PC-3 (cell line): ENCODE data around the gene HES2. TPM values are rescaled to one million over a fixed set of nuclear protein-coding genes. Genes with fewer than 3 reads are reported as not detected.
A peak's percentile ranks its signal among the peaks of the same experiment; 100 is the strongest.

ENCODE experiments used
- ATAC-seq: fragments of 200-7000 bp; cut with Tn5 transposase; 2 replicates; pipeline ENCODE4 v1.9.1; 2020; ENCODE audit warnings: mild to moderate bottlenecking, moderate library complexity
- BruUV-seq: library from RNA; stranded (reverse); fragments of 400-500 nt; replicated peaks from 2 replicates; lab custom pipeline; 2021; lab: Mats Ljungman, UMichigan
- CTCF ChIA-PET: fragments of 300-600 bp; sonication (Branson Sonifier 250); formaldehyde crosslinking; loops from one replicate; lab custom pipeline; 2022; ENCODE audit warnings: antibody characterized with exemption; lab: Charles Lee
- POLR2A ChIA-PET: fragments of 300-600 bp; sonication (Branson Sonifier 250); formaldehyde crosslinking; loops from one replicate; lab custom pipeline; 2022; ENCODE audit warnings: antibody characterized with exemption; ENCODE audit not compliant: unreplicated experiment; lab: Charles Lee
- DNase-seq: peaks from one replicate; pipeline ENCODE4 v3.0.0-alpha.2; 2015
- H2AFZ ChIP-seq: fragments of 300-600 bp; sonication (generic); 2 replicates; pipeline ENCODE4 v1.6.0; 2016; ENCODE audit warnings: antibody characterized with exemption, low read length
- H3F3A ChIP-seq: fragments of 300-600 bp; sonication (generic); one replicate; pipeline ENCODE4 v1.6.0; 2017; ENCODE audit warnings: antibody characterized with exemption, low read length, control low read depth, mild to moderate bottlenecking; ENCODE audit not compliant: unreplicated experiment
- H3K27ac ChIP-seq: fragments of 300-600 bp; sonication (generic); 2 replicates; pipeline ENCODE4 v1.5.1; 2016; ENCODE audit warnings: mild to moderate bottlenecking, low read length
- H3K27me3 ChIP-seq: fragments of 300-600 bp; sonication (generic); 2 replicates; pipeline ENCODE4 v1.6.1; 2016; ENCODE audit warnings: low read length, mixed read lengths
- H3K36me3 ChIP-seq: fragments of 300-600 bp; sonication (generic); 2 replicates; pipeline ENCODE4 v1.6.1; 2016; ENCODE audit warnings: low read depth, mixed run types, low read length, mixed read lengths
- H3K4me1 ChIP-seq: fragments of 300-600 bp; sonication (generic); 2 replicates; pipeline ENCODE4 v1.5.1; 2016; ENCODE audit warnings: low read length; ENCODE audit not compliant: insufficient read depth
- H3K4me2 ChIP-seq: fragments of 300-600 bp; sonication (generic); 2 replicates; pipeline ENCODE4 v1.6.0; 2016; ENCODE audit warnings: low read length
- H3K4me3 ChIP-seq: fragments of 300-600 bp; sonication (generic); 2 replicates; pipeline ENCODE4 v1.5.1; 2016; ENCODE audit warnings: mild to moderate bottlenecking, low read length, mixed read lengths
- H3K79me2 ChIP-seq: fragments of 300-600 bp; sonication (generic); 2 replicates; pipeline ENCODE4 v1.6.1; 2017; ENCODE audit warnings: low read length, mixed read lengths
- H3K9ac ChIP-seq: fragments of 300-600 bp; sonication (generic); 2 replicates; pipeline ENCODE4 v1.6.0; 2016; ENCODE audit warnings: mild to moderate bottlenecking, low read length
- H3K9me2 ChIP-seq: fragments of 300-600 bp; sonication (generic); replicated peaks from 2 replicates; pipeline ENCODE4 v1.6.1; 2016; ENCODE audit warnings: mixed run types, low read length, mixed read lengths
- H3K9me3 ChIP-seq: fragments of 300-600 bp; sonication (generic); 2 replicates; pipeline ENCODE4 v1.6.1; 2016; ENCODE audit warnings: low read length, mixed read lengths
- H4K20me1 ChIP-seq: fragments of 300-600 bp; sonication (generic); 2 replicates; pipeline ENCODE4 v1.6.1; 2016; ENCODE audit warnings: low read length, mixed read lengths
- EZH2 ChIP-seq: fragments of 300-600 bp; sonication (generic); IDR thresholded peaks from one replicate; pipeline ENCODE4 v1.6.1; 2017; ENCODE audit warnings: antibody characterized with exemption, mild to moderate bottlenecking, low read length; ENCODE audit not compliant: unreplicated experiment
- EZH2phosphoT487 ChIP-seq: fragments of 300-600 bp; sonication (generic); IDR thresholded peaks from 2 replicates; pipeline ENCODE4 v1.6.1; 2018; ENCODE audit warnings: mild to moderate bottlenecking, antibody characterized with exemption, low read length, borderline replicate concordance
- intact Hi-C: fragments of 100-400 bp; cut with micrococcal nuclease; formaldehyde crosslinking; loops from 2 replicates; pipeline ENCODE4 v1.9.0; 2023
- total RNA-seq: library from RNA; depleted of rRNA; stranded (reverse); fragments of >200 nt; gene quantifications from 2 replicates; pipeline ENCODE4 v1.2.3, GENCODE V29; 2014
- TF ChIP-seq, protein P1 (sequence below): fragments of 300-600 bp; sonication (generic); conservative IDR thresholded peaks from 2 replicates; pipeline ENCODE4 v1.5.1; 2017; ENCODE audit warnings: antibody characterized with exemption, low read depth, mild to moderate bottlenecking, low read length

HES2 gene
- total RNA-seq, 1 experiment from 2014 or later = 42.9 TPM

DNA sequence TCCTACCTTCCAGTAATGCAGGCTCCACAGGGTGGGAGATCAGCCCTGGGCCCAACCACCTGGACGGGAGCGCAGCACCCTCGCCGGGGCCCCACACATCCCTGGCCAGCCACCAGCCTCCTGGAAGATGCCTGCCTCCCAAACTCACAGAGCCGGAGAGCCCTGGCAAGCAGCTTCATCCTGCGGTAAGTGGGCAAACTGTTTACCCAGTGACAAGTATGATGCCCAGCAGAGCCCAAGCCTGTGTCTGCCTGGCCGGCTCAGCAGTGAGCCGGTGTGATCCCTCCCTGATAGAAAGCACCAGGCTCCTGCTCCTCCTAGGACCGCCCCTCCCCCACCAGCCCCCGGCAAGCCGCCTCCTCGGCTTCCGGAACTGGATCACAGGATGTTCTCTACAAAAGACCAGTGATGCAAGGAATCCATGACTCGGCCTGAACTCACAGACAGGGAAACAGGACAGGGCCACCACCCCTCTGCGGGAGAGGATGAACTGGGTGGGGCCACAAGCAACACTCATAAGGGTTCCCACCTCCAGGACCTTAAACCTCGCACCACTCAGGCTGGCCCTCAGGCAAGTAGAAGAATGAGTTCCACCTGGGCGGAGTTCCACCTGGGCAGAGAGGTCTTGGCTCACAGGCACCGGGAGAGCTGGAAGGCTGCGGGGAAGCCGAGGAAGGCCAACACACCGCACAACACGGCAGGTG lies 34.1 kb downstream of the HES2 start:
- H3K36me3 ChIP-seq = 0 out of 2 replicates have a peak, but pooled peaks cover 6% of the 10 kb centered on the region
- ATAC-seq = peak; percentile 88
- POLR2A ChIA-PET = no interaction called here

DNA sequence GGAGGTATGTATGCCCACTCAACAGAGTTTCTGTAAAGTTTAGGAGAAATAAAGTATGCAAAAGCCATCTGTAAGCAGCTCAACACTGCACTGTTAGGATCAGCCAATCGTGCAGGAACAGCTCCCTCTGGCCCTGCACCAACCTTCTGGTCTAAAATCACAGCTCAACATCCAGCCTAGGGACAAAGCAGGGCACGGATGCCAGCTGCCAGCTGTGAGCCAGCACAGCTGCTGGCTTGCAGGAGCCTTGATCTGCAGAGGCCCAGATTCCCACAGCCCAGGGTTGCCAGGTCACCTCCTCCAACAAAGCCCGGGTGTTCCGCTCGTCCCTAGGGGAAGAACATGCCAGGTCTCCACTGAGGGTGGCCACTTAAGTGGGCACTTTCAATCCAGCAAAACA lies 34.8 kb downstream of the HES2 start:
- TSS peak; percentile 13 for BruUV-seq
- Histone ChIP-seq H3F3A (peaks cover 11% of the 10 kb centered on the region), H3K27ac (peak overlapping the region; percentile 94), H3K27me3 (no peaks in the 10 kb centered on the region), H3K9me2 (no peaks in the 10 kb centered on the region), H3K4me3 (peak overlapping the region; percentile 36; the same call in 1 of the 2 replicates), H4K20me1 (peaks cover 27% of the 10 kb centered on the region), H3K4me1 (peaks cover 31% of the 10 kb centered on the region), H3K4me2 (peak overlapping the region; percentile 82), H3K9me3 (no peaks in the 10 kb centered on the region), H3K36me3 (0 out of 2 replicates have a peak, but pooled peaks cover 6% of the 10 kb centered on the region), H2AFZ (no peak overlapping the region), H3K79me2 (peaks cover 87% of the 10 kb centered on the region), H3K9ac (peak overlapping the region; percentile 77)
- no peak for TF ChIP-seq EZH2
- no peak for TF ChIP-seq EZH2phosphoT487
- TF ChIP-seq, protein P1, sequence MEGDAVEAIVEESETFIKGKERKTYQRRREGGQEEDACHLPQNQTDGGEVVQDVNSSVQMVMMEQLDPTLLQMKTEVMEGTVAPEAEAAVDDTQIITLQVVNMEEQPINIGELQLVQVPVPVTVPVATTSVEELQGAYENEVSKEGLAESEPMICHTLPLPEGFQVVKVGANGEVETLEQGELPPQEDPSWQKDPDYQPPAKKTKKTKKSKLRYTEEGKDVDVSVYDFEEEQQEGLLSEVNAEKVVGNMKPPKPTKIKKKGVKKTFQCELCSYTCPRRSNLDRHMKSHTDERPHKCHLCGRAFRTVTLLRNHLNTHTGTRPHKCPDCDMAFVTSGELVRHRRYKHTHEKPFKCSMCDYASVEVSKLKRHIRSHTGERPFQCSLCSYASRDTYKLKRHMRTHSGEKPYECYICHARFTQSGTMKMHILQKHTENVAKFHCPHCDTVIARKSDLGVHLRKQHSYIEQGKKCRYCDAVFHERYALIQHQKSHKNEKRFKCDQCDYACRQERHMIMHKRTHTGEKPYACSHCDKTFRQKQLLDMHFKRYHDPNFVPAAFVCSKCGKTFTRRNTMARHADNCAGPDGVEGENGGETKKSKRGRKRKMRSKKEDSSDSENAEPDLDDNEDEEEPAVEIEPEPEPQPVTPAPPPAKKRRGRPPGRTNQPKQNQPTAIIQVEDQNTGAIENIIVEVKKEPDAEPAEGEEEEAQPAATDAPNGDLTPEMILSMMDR = no peak
- intact Hi-C loops = no loop called here
- CTCF ChIA-PET = interaction anchor here (0.5 to 0.7 kb wide), 4 partner anchors 23 to 140 kb away, joined by 3 to 5 read pairs (median 4); no protein-coding TSS in a partner anchor
- DNase-seq = no peak
- POLR2A ChIA-PET = interaction anchor here (0.6 kb wide), 1 partner anchor 79 kb away, joined by 3 read pairs; no protein-coding TSS in a partner anchor
- peak; percentile 4 for ATAC-seq

More for the DNA sequence above, 34.1 kb downstream of the HES2 start:
- CTCF ChIA-PET = interaction anchor here (0.6 to 0.7 kb wide), 5 partner anchors 19 to 141 kb away, joined by 3 to 6 read pairs (median 4); no protein-coding TSS in a partner anchor
- H3K4me3 ChIP-seq = peak overlapping the region; percentile 61
- no peaks in the 10 kb centered on the region for H3K9me2 ChIP-seq
- no peaks in the 10 kb centered on the region for H3K27me3 ChIP-seq
- H3K4me1 ChIP-seq = peaks cover 31% of the 10 kb centered on the region
- no peak overlapping the region for H2AFZ ChIP-seq
- H3K9ac ChIP-seq = peak overlapping the region; percentile 77
- H3K27ac ChIP-seq = peak overlapping the region; percentile 94
- H3K9me3 ChIP-seq = no peaks in the 10 kb centered on the region
- H3K79me2 ChIP-seq = peaks cover 87% of the 10 kb centered on the region
- intact Hi-C loops = no loop called here
- no TSS peak for BruUV-seq
- peak; percentile 98 for DNase-seq
- TF ChIP-seq, protein P1 = no peak
- TF ChIP-seq EZH2phosphoT487 = no peak
- TF ChIP-seq EZH2 = no peak
- H3F3A ChIP-seq = peaks cover 11% of the 10 kb centered on the region
- peak overlapping the region; percentile 82 for H3K4me2 ChIP-seq
- H4K20me1 ChIP-seq = peaks cover 25% of the 10 kb centered on the region
